ENCODE measurements around the gene NADK2. TPM values are rescaled to one million over a fixed set of nuclear protein-coding genes. Genes with fewer than 3 reads are reported as not detected.

Gene NADK2
- total and polyA plus RNA-seq, 10 of the 15 experiments (the other 5 are each of a cell fraction or from before 2014, with no cell fraction given) = 2.4 to 9.0 (median 6.3) TPM

- Histone ChIP-seq H3K4me2 (ENCODE audit: control insufficient read depth, insufficient read depth) (no peak overlapping the region), H3K4me3 (no peak overlapping the region), H3K79me2 (ENCODE audit: control insufficient read depth, insufficient read depth, low read length) (no peaks in the 10 kb centered on the region), H2AFZ (ENCODE audit: control insufficient read depth, low read depth, low read length) (no peak overlapping the region), H3K4me1 (ENCODE audit: control insufficient read depth, insufficient read depth, low read length) (peaks cover 14% of the 10 kb centered on the region), H3K27ac (ENCODE audit: control insufficient read depth, insufficient read depth) (no peak overlapping the region), H4K20me1 (ENCODE audit: control insufficient read depth, insufficient read depth) (no peaks in the 10 kb centered on the region), H3K27me3 (replicated peaks in 1 of 2; ENCODE audit: control insufficient read depth in 2 of 2, insufficient read depth in 2 of 2, low read length in 1 of 2) (no peaks in the 10 kb centered on the region), H3K36me3 (ENCODE audit: control insufficient read depth in 2 of 2, insufficient read depth in 2 of 2, low read length in 1 of 2) (peaks cover 1 to 7% of the 10 kb centered on the region in 2 experiments; a peak in 3 of 4 replicates), H3K9me3 (replicated peaks; ENCODE audit: control insufficient read depth, insufficient read depth, low read length) (no peaks in the 10 kb centered on the region), H3K9ac (ENCODE audit: control insufficient read depth, insufficient read depth, low read length) (no peak overlapping the region)
- POLR2A ChIA-PET = no interaction called here
- 98% methylated on average over 2 of the region's 2 CpGs for WGBS (ENCODE audit: insufficient coverage, insufficient replicate concordance, low lambda C conversion rate, missing lambda C conversion rate)
- intact Hi-C loops (cut with micrococcal nuclease; ENCODE audit: unreplicated experiment) (no loop called here), in situ Hi-C loops (cut with MboI) (no loop called here)
- no peak for TF ChIP-seq SPI1 (IDR thresholded peaks at IDR 0.05; ENCODE audit: borderline replicate concordance, insufficient read depth, low read depth, low read length)
- ATAC-seq (no peak), DNase-seq (ENCODE audit: low read depth, low spot score) (no peak), FAIRE-seq (no peak)
- BruUV-seq (replicated peaks) = no TSS peak
- CTCF ChIA-PET = interaction anchor here (1.2 to 4.5 kb wide), 2 partner anchors 102 to 126 kb away, joined by 4 to 34 read pairs; no protein-coding TSS in a partner anchor
- SMC1A ChIA-PET (ENCODE audit: uncharacterized antibody, unreplicated experiment) = interaction anchor here (1.2 kb wide), 1 partner anchor 17 kb away, joined by 4 read pairs; no protein-coding TSS in a partner anchor
- RAD21 ChIA-PET (ENCODE audit: unreplicated experiment) = no interaction called here
Measured at GRCh38 chr5:36180556-36181350, 61.0 kb downstream of the NADK2 start.

GRCh38 chr5:36179950-36180349 lies 61.8 kb downstream of the NADK2 start:
- no peaks in the 10 kb centered on the region for H3K27me3 ChIP-seq (replicated peaks in 1 of 2; ENCODE audit: control insufficient read depth in 2 of 2, insufficient read depth in 2 of 2, low read length in 1 of 2)
- no peaks in the 10 kb centered on the region for H3K79me2 ChIP-seq (ENCODE audit: control insufficient read depth, insufficient read depth, low read length)
- ChIA-PET SMC1A (ENCODE audit: uncharacterized antibody, unreplicated experiment) (interaction anchor here (1.2 to 2.1 kb wide), 2 partner anchors 17 to 85 kb away, joined by 4 to 9 read pairs; no protein-coding TSS in a partner anchor), CTCF (interaction anchor here (1.2 to 4.5 kb wide), 2 partner anchors 101 to 127 kb away, joined by 4 to 34 read pairs; no protein-coding TSS in a partner anchor), POLR2A (no interaction called here), RAD21 (ENCODE audit: unreplicated experiment) (no interaction called here)
- H3K9ac ChIP-seq (ENCODE audit: control insufficient read depth, insufficient read depth, low read length) = no peak overlapping the region
- 96% methylated on average over 4 of the region's 4 CpGs for WGBS (ENCODE audit: insufficient coverage, insufficient replicate concordance, low lambda C conversion rate, missing lambda C conversion rate)
- no peaks in the 10 kb centered on the region for H3K9me3 ChIP-seq (replicated peaks; ENCODE audit: control insufficient read depth, insufficient read depth, low read length)
- TF ChIP-seq WRNIP1 (IDR thresholded peaks at IDR 0.05; ENCODE audit: borderline replicate concordance, low read depth, low read length) (no peak), SMARCA5 (IDR thresholded peaks at IDR 0.05) (no peak), CEBPZ (IDR thresholded peaks at IDR 0.05; ENCODE audit: low read depth, low read length) (no peak), RAD21 (IDR thresholded peaks at IDR 0.05; ENCODE audit: insufficient read depth, low read depth, low read length) (no peak), MEF2B (IDR thresholded peaks at IDR 0.05; ENCODE audit: partially characterized antibody, poor library complexity, severe bottlenecking) (no peak), TCF7 (IDR thresholded peaks at IDR 0.05; ENCODE audit: borderline replicate concordance) (no peak), GABPA (IDR thresholded peaks at IDR 0.05; ENCODE audit: low read depth) (no peak), SREBF1 (IDR thresholded peaks at IDR 0.05; ENCODE audit: low read length) (no peak), RBBP5 (conservative IDR thresholded peaks at IDR 0.05) (no peak), TCF12 (IDR thresholded peaks at IDR 0.05; ENCODE audit: low read depth, low read length) (no peak), EP300 (IDR thresholded peaks at IDR 0.05; ENCODE audit: borderline replicate concordance in 1 of 2, control insufficient read depth in 1 of 2, low read depth in 2 of 2, low read length in 2 of 2) (no peak), TCF3 (IDR thresholded peaks at IDR 0.05; ENCODE audit: borderline replicate concordance, insufficient read depth, low read depth, low read length) (no peak), HCFC1 (IDR thresholded peaks at IDR 0.05; ENCODE audit: low read length) (no peak)
- in situ Hi-C loops (cut with MboI) = loop anchor here (10.0 kb wide), 1 partner anchor 515 kb away; no protein-coding TSS in a partner anchor
- H2AFZ ChIP-seq (ENCODE audit: control insufficient read depth, low read depth, low read length) = no peak overlapping the region
- no TSS peak for BruUV-seq (replicated peaks)
- peaks cover 14% of the 10 kb centered on the region for H3K4me1 ChIP-seq (ENCODE audit: control insufficient read depth, insufficient read depth, low read length)
- no peak overlapping the region for H3K4me2 ChIP-seq (ENCODE audit: control insufficient read depth, insufficient read depth)
- ATAC-seq (no peak), FAIRE-seq (no peak), DNase-seq (ENCODE audit: low read depth, low spot score) (no peak)
- H3K4me3 ChIP-seq = no peak overlapping the region
- peaks cover 1 to 7% of the 10 kb centered on the region in 2 experiments; a peak in 3 of 4 replicates for H3K36me3 ChIP-seq (ENCODE audit: control insufficient read depth in 2 of 2, insufficient read depth in 2 of 2, low read length in 1 of 2)
- intact Hi-C loops (cut with micrococcal nuclease; ENCODE audit: unreplicated experiment) = loop anchor here (2.0 to 5.0 kb wide), 4 partner anchors 62 to 513 kb away; partner anchors contain the start of gene NADK2
- no peaks in the 10 kb centered on the region for H4K20me1 ChIP-seq (ENCODE audit: control insufficient read depth, insufficient read depth)
- H3K27ac ChIP-seq (ENCODE audit: control insufficient read depth, insufficient read depth) = no peak overlapping the region
